AG04450 (cell line): Measurements from ENCODE around the gene ADAT3. TPM values are rescaled to one million over a fixed set of nuclear protein-coding genes. Genes with fewer than 3 reads are reported as not detected.
A peak's percentile ranks its signal among the peaks of the same experiment; 100 is the strongest.

Experiments
- CTCF ChIA-PET: fragments of 300-600, 350-600 bp; formaldehyde crosslinking; extraction: SDS; loops from one replicate; lab custom pipeline; 2022; ENCODE audit warnings: antibody characterized with exemption, inconsistent platforms; lab: Charles Lee
- POLR2A ChIA-PET: fragments of 350-600 bp; formaldehyde crosslinking; extraction: SDS; loops from one replicate; lab custom pipeline; 2021; ENCODE audit warnings: antibody characterized with exemption, inconsistent platforms; lab: Yijun Ruan, JAX
- DNase-seq: peaks from one replicate; pipeline ENCODE4 v3.0.0-alpha.2; 2011; ENCODE audit warnings: low read depth, low spot score
- H3K27ac ChIP-seq: one replicate; pipeline ENCODE4 v1.5.1; 2012; ENCODE audit warnings: low read depth, low read length, control low read depth
- H3K27me3 ChIP-seq: one replicate; pipeline ENCODE4 v1.6.0; 2012; ENCODE audit warnings: low read length; ENCODE audit not compliant: control insufficient read depth, insufficient read depth
- H3K4me3 ChIP-seq: 2 replicates; pipeline ENCODE4 v1.5.1; 2011; ENCODE audit warnings: mild to moderate bottlenecking, low read depth, low read length, control low read depth
- H3K9me3 ChIP-seq: 2 replicates; pipeline ENCODE4 v1.5.1; 2012; ENCODE audit warnings: low read length; ENCODE audit not compliant: control insufficient read depth, insufficient read depth
- polyA plus RNA-seq: library from polyadenylated mRNA; depleted of rRNA; stranded (reverse); fragments of >200 nt; gene quantifications from 2 replicates; pipeline ENCODE4 v1.2.3, GENCODE V29; 2011
- TF ChIP-seq, protein P1 (sequence below): IDR thresholded peaks from 2 replicates; pipeline ENCODE4 v1.5.1; 2011; ENCODE audit warnings: low read depth, low read length, control low read depth, inconsistent platforms

ADAT3 gene
- polyA plus RNA-seq, 1 experiment = 0.35 TPM

DNA sequence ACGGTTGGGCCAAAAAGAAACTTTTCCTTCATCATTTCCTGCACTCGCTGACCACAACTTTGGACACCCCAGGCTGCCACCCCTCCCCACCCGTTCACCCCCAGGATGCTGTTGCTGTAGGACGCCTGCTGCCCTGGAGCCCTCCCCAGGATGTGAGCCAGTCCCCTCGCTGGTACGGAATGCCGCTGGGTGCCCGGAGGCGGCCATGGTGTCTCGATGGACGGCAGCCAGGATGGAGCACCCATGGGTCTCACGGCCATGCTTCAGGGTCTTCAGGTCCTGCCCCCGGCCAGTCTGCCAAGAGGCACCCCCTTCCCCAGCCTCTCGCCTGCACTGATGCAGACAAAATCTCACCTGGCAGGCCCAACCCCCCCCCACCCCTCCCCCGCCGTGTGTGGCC lies 20.3 kb downstream of the ADAT3 start:
- Histone ChIP-seq H3K27me3 (no peaks in the 10 kb centered on the region), H3K4me3 (no peak overlapping the region), H3K27ac (no peak overlapping the region), H3K9me3 (peaks cover 7% of the 10 kb centered on the region; the same call in 1 of the 2 replicates)
- POLR2A ChIA-PET = no interaction called here
- CTCF ChIA-PET = no interaction called here
- TF ChIP-seq, protein P1, sequence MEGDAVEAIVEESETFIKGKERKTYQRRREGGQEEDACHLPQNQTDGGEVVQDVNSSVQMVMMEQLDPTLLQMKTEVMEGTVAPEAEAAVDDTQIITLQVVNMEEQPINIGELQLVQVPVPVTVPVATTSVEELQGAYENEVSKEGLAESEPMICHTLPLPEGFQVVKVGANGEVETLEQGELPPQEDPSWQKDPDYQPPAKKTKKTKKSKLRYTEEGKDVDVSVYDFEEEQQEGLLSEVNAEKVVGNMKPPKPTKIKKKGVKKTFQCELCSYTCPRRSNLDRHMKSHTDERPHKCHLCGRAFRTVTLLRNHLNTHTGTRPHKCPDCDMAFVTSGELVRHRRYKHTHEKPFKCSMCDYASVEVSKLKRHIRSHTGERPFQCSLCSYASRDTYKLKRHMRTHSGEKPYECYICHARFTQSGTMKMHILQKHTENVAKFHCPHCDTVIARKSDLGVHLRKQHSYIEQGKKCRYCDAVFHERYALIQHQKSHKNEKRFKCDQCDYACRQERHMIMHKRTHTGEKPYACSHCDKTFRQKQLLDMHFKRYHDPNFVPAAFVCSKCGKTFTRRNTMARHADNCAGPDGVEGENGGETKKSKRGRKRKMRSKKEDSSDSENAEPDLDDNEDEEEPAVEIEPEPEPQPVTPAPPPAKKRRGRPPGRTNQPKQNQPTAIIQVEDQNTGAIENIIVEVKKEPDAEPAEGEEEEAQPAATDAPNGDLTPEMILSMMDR = no peak
- DNase-seq = no peak

DNA sequence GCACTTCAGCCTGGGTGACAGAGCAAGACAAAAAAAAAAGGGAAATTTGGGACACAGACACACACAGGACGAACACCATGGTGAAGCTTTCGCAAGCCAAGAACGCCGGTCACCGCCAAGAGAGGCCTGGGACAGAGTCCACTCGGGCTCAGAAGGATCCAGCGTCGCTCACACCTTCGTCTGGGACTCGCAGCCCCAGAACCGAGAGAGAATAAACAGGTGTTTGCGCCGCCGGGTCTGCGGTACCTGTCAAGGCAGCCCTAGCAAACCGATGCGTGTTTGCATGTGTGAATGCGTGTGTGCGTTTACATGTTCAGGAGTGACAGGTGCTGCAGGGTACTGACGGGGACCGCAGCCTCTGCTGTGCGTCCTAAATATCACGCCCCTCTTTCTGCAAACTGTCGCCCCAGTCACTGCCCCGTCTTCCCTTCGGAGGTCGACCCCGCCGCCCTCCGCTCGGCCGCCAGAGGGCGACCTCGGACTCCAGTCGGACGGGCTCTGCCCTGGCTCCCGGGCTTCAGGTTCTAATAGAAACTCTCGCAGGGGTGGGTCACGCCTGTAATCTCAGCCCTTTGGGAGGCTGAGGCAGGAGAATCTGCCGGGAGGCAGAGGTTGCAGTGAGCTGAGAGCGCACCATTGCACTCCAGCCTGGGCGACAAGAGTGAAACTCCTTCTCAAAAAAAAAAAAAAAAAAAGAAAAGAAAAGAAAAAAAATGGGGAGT lies 24.0 kb downstream of the ADAT3 start:
- H3K4me3 ChIP-seq = peak overlapping the region; percentile 54
- ChIA-PET POLR2A (interaction anchor here (0.6 to 0.7 kb wide), 2 partner anchors 133 to 370 kb away, joined by 3 to 4 read pairs; no protein-coding TSS in a partner anchor), CTCF (interaction anchor here (0.5 to 2.0 kb wide), 15 partner anchors 8 to 387 kb away, joined by 3 to 15 read pairs (median 4); no protein-coding TSS in a partner anchor)
- TF ChIP-seq, protein P1 = peak; percentile 89
- H3K9me3 ChIP-seq = peaks cover 8% of the 10 kb centered on the region
- no peak for DNase-seq
- H3K27me3 ChIP-seq = peaks cover 2% of the 10 kb centered on the region
- no peak overlapping the region for H3K27ac ChIP-seq

DNA sequence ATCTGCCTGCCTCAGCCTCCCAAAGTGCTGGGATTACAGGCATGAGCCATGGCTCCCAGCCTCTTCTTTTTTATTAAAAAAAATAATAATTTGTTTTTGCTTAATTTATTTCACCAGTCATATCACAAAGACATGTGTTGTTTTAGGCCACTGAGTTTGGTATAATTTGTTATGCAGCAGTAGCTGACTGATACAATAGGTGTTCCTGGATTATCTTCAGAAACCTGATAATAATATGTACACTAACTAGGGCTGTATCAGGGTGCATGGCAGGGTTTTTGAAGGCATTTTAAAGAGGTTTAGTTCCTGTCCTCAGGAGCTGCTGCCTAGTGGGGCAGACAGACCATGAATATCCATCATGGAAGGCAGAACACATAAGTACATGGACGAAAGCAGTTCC lies 26.2 kb downstream of the ADAT3 start:
- Histone ChIP-seq H3K27ac (no peak overlapping the region), H3K4me3 (no peak overlapping the region), H3K27me3 (peaks cover 4% of the 10 kb centered on the region), H3K9me3 (peaks cover 22% of the 10 kb centered on the region)
- ChIA-PET CTCF (no interaction called here), POLR2A (no interaction called here)
- TF ChIP-seq, protein P1 = no peak
- DNase-seq = no peak

DNA sequence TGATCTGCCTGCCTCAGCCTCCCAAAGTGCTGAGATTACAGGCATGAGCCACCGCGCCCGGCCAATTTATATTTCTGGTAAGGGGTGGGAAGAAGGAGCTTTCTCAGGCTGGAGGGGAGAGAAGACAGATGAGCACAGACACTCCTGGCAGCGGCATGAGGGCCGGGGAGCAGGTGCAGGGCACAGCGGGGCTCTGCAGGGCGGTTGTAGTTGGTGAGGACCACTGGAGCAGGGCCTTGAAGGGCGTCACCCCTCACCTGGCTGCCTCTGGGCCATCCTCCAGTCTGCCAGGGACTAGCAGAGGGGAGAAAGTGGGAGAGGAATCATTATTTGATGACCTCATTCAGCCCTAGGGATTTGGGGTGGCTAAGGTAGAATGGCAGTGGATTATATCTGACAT lies 27.2 kb downstream of the ADAT3 start:
- Histone ChIP-seq H3K4me3 (no peak overlapping the region), H3K27ac (no peak overlapping the region), H3K9me3 (peaks cover 22% of the 10 kb centered on the region), H3K27me3 (peaks cover 4% of the 10 kb centered on the region)
- no peak for DNase-seq
- TF ChIP-seq, protein P1 = no peak
- ChIA-PET CTCF (no interaction called here), POLR2A (no interaction called here)

DNA sequence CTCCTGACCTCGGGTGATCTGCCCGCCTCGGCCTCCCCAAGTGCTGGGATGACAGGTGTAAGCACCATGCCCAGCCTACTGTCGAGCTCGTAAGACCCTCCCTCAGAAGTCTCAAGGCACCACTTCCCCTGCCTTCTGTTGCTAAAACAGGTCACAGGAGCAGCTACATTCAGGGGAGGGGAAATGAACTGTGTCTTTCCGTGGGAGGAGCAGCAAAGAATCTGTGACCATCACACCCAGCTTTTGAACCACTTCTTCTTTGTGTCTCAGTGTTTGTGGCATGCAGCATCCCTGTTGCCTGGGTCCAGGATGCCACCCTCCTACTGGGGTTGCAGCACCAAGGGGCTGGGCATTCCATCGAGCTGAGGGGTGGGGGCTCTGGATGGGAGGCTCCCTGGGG lies 28.0 kb downstream of the ADAT3 start:
- no peak overlapping the region for H3K4me3 ChIP-seq
- H3K27me3 ChIP-seq = peaks cover 4% of the 10 kb centered on the region
- POLR2A ChIA-PET = no interaction called here
- CTCF ChIA-PET = no interaction called here
- TF ChIP-seq, protein P1 = no peak
- peaks cover 22% of the 10 kb centered on the region for H3K9me3 ChIP-seq
- no peak for DNase-seq
- no peak overlapping the region for H3K27ac ChIP-seq
